DND-41 (cell line): Measurements from ENCODE around the gene CCDC171.

Experiments
- CTCF ChIP-seq: IDR thresholded peaks from 2 replicates; pipeline ENCODE4 v1.5.1; 2012; ENCODE audit warnings: borderline replicate concordance, low read length, moderate library complexity, mild to moderate bottlenecking; ENCODE audit not compliant: poor library complexity, severe bottlenecking; ENCODE audit errors: extremely low read depth
- EZH2 ChIP-seq: IDR thresholded peaks from 3 replicates; pipeline ENCODE4 v1.6.1; 2012; ENCODE audit warnings: borderline replicate concordance, low read depth, mild to moderate bottlenecking, moderate library complexity, low read length, inconsistent platforms; ENCODE audit not compliant: severe bottlenecking

GRCh38 chr9:15867334-15867733 lies 314.5 kb downstream of the CCDC171 start:
- TF ChIP-seq CTCF, result no peak
- no peak for TF ChIP-seq EZH2
